B cell (primary cell): Measurements from ENCODE around the gene ENOX1. TPM values are rescaled to one million over a fixed set of nuclear protein-coding genes. Genes with fewer than 3 reads are reported as not detected.

ENCODE experiments used
- ATAC-seq: fragments of 200-7000 bp; cut with Tn5 transposase; one replicate; pipeline ENCODE4 v1.10.0; 2021; ENCODE audit warnings: low read depth, mild to moderate bottlenecking, moderate number of reproducible peaks, moderate library complexity
- CTCF ChIA-PET: fragments of 350-600 bp; sonication (Branson Sonifier 250); formaldehyde crosslinking; loops from one replicate; lab custom pipeline; 2021; ENCODE audit warnings: antibody characterized with exemption, inconsistent platforms; lab: Charles Lee
- POLR2A ChIA-PET: fragments of 350-600 bp; sonication (Branson Sonifier 250); formaldehyde crosslinking; loops from one replicate; lab custom pipeline; 2021; ENCODE audit warnings: antibody characterized with exemption; lab: Charles Lee
- DNase-seq: peaks from one replicate; pipeline ENCODE4 v3.0.0; 2013
- H2AFZ ChIP-seq: 2 replicates; pipeline ENCODE4 v1.6.1; 2012; ENCODE audit warnings: mild to moderate bottlenecking, low read depth, low read length; ENCODE audit not compliant: insufficient read depth, poor library complexity, severe bottlenecking
- H3K27ac ChIP-seq, 2 donors: 1 replicate in 1 of 2; 2 replicates in 1 of 2; pipeline ENCODE4 v1.5.1; 2012 to 2013; ENCODE audit warnings: low read length in 2 of 2, mild to moderate bottlenecking in 2 of 2, moderate library complexity in 1 of 2
- H3K27me3 ChIP-seq, 4 experiments: fragments of 200-600 bp in 1 of 4; sonication (generic) in 1 of 4; replicated peaks in 1 of 4; 1 replicate in 2 of 4; 2 replicates in 2 of 4; pipeline versions ENCODE4 v1.6.1 to v1.7.0; 2013 to 2016; ENCODE audit warnings: low read length in 3 of 4, mild to moderate bottlenecking in 2 of 4, mixed read lengths in 1 of 4, moderate library complexity in 1 of 4; ENCODE audit not compliant: insufficient read depth in 4 of 4, control insufficient read depth in 3 of 4; ENCODE audit errors: control extremely low read depth in 1 of 4
- H3K36me3 ChIP-seq, 2 experiments: replicated peaks in 1 of 2; 1 replicate in 1 of 2; 2 replicates in 1 of 2; pipeline versions ENCODE4 v1.6.1 to v1.7.1; 2013; ENCODE audit warnings: low read length in 1 of 2; ENCODE audit not compliant: insufficient read depth in 2 of 2, control insufficient read depth in 1 of 2; ENCODE audit errors: control extremely low read depth in 1 of 2, extremely low read depth in 1 of 2
- H3K4me1 ChIP-seq, 2 donors: fragments of 200-600 bp in 1 of 2; sonication (generic) in 1 of 2; 1 replicate in 1 of 2; 2 replicates in 1 of 2; pipeline versions ENCODE4 v1.5.1 to v1.6.1; 2013 to 2017; ENCODE audit warnings: low read length in 2 of 2; ENCODE audit not compliant: control insufficient read depth in 2 of 2, insufficient read depth in 2 of 2
- H3K4me2 ChIP-seq: replicated peaks from 2 replicates; pipeline ENCODE3; 2012; ENCODE audit warnings: mild to moderate bottlenecking, low read depth, low read length; ENCODE audit not compliant: poor library complexity, severe bottlenecking
- H3K4me3 ChIP-seq, 5 experiments: fragments of 200-600 bp in 1 of 5; sonication (generic) in 1 of 5; 1 replicate in 3 of 5; 2 replicates in 2 of 5; pipeline versions ENCODE4 v1.5.1 to v1.7.0; 2011 to 2016; ENCODE audit warnings: low read length in 4 of 5, mild to moderate bottlenecking in 4 of 5, low read depth in 2 of 5, control low read depth in 1 of 5, moderate library complexity in 1 of 5; ENCODE audit not compliant: insufficient read depth in 1 of 5; ENCODE audit errors: control extremely low read depth in 1 of 5, extremely low read depth in 1 of 5
- H3K79me2 ChIP-seq: fragments of 200-600 bp; sonication (generic); one replicate; pipeline ENCODE4 v1.6.0; 2016; ENCODE audit warnings: low read length; ENCODE audit not compliant: control insufficient read depth, insufficient read depth
- H3K9ac ChIP-seq: fragments of 200-600 bp; sonication (generic); 2 replicates; pipeline ENCODE4 v1.6.1; 2017; ENCODE audit warnings: mild to moderate bottlenecking, low read length, moderate library complexity
- H3K9me3 ChIP-seq, 3 donors: one replicate each; pipeline versions ENCODE4 v1.6.1 to v1.7.1; 2013; ENCODE audit warnings: low read length in 2 of 3; ENCODE audit not compliant: control insufficient read depth in 2 of 3, insufficient read depth in 1 of 3; ENCODE audit errors: control extremely low read depth in 1 of 3
- H4K20me1 ChIP-seq: 2 replicates; pipeline ENCODE4 v1.6.0; 2012; ENCODE audit warnings: mild to moderate bottlenecking, low read length; ENCODE audit not compliant: insufficient read depth, control insufficient read depth, poor library complexity, severe bottlenecking
- H3K27ac Mint-ChIP-seq: one replicate; pipeline ENCODE4 v1.8.0; 2021; ENCODE audit warnings: mixed read lengths
- H3K27me3 Mint-ChIP-seq: one replicate; pipeline ENCODE4 v1.8.0; 2021; ENCODE audit warnings: mixed read lengths
- H3K4me1 Mint-ChIP-seq: one replicate; pipeline ENCODE4 v1.8.0; 2021; ENCODE audit warnings: mixed read lengths
- H3K4me3 Mint-ChIP-seq: one replicate; pipeline ENCODE4 v1.8.0; 2021; ENCODE audit warnings: mixed read lengths
- H3K9me3 Mint-ChIP-seq: one replicate; pipeline ENCODE4 v1.8.0; 2022; ENCODE audit warnings: mixed read lengths; ENCODE audit not compliant: insufficient read depth
- CTCF ChIP-seq: fragments of 200-600 bp; IDR thresholded peaks from one replicate; pipeline ENCODE4 v1.8.0; 2022; ENCODE audit warnings: antibody characterized with exemption, mild to moderate bottlenecking
- EZH2 ChIP-seq: IDR thresholded peaks from 2 replicates; pipeline ENCODE4 v1.6.1; 2012; ENCODE audit warnings: borderline replicate concordance, low read depth, mild to moderate bottlenecking, moderate library complexity, low read length; ENCODE audit not compliant: insufficient read depth, poor library complexity, severe bottlenecking
- WGBS: methylation state at CpG from one replicate; pipeline ENCODE4 v1.1.5; 2013; ENCODE audit warnings: missing lambda C conversion rate; ENCODE audit not compliant: insufficient coverage; 5-methylcytosine and 5-hydroxymethylcytosine counted together
- intact Hi-C: fragments of 100-400 bp; cut with micrococcal nuclease; formaldehyde crosslinking; loops from one replicate; pipeline ENCODE4 v1.10.0; 2022
- polyA plus RNA-seq: library from polyadenylated mRNA; depleted of rRNA; stranded (reverse); fragments of >200 nt; gene quantifications from 2 replicates; pipeline ENCODE4 v1.2.3, GENCODE V29; 2012
- total RNA-seq, 2 donors: library from RNA; stranded (reverse); fragments of 120-200 nt in 1 of 2; gene quantifications; 1 replicate in 1 of 2; 2 replicates in 1 of 2; pipeline versions ENCODE4 v1.2.3 to v1.2.4, GENCODE V29; 2013 to 2022

The ENOX1 gene
- total and polyA plus RNA-seq, 2 donors (not counting 1 experiment from before 2014, with no cell fraction given) = not detected

DNA sequence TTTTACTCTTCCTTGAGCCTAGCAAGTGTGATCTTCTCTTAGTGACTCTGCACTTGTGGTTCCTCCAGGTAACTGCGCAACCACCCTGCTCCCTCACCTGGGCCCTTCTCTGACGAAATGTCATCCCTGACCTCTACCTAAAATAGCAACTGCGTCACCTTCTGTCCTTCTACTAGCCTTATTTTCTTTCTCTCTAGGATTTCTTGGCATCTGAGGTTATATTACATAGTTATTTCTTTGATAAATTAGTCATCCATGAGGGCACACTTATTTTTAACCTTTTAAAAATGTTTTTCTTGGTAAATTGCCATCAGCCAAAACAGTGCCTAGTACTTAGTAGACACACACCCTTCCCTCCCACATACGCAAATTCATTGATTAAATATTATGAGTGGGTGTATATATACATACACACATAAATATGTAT, 355.5 kb downstream of the ENOX1 start:
- no peak for TF ChIP-seq CTCF
- POLR2A ChIA-PET = no interaction called here
- Histone ChIP-seq H4K20me1 (no peaks in the 10 kb centered on the region), H3K36me3 (no peaks in the 10 kb centered on the region), H3K79me2 (no peaks in the 10 kb centered on the region), H3K27me3 (no peaks in the 10 kb centered on the region), H3K4me3 (no peak overlapping the region), H3K4me1 (no peaks in the 10 kb centered on the region), H3K4me2 (no peak overlapping the region), H3K27ac (no peak overlapping the region), H2AFZ (no peak overlapping the region), H3K9me3 (no peaks in the 10 kb centered on the region), H3K9ac (no peak overlapping the region)
- no peak for ATAC-seq
- intact Hi-C loops = no loop called here
- H3K27me3 Mint-ChIP-seq = no peaks in the 10 kb centered on the region
- H3K4me1 Mint-ChIP-seq = no peaks in the 10 kb centered on the region
- CTCF ChIA-PET = interaction anchor here (0.8 kb wide), 1 partner anchor 16 kb away, joined by 3 read pairs; no protein-coding TSS in a partner anchor
- H3K4me3 Mint-ChIP-seq = no peak overlapping the region
- 78% methylated on average over 1 of the region's 4 CpGs for WGBS
- no peak overlapping the region for H3K27ac Mint-ChIP-seq
- no peak for DNase-seq
- no peaks in the 10 kb centered on the region for H3K9me3 Mint-ChIP-seq

DNA sequence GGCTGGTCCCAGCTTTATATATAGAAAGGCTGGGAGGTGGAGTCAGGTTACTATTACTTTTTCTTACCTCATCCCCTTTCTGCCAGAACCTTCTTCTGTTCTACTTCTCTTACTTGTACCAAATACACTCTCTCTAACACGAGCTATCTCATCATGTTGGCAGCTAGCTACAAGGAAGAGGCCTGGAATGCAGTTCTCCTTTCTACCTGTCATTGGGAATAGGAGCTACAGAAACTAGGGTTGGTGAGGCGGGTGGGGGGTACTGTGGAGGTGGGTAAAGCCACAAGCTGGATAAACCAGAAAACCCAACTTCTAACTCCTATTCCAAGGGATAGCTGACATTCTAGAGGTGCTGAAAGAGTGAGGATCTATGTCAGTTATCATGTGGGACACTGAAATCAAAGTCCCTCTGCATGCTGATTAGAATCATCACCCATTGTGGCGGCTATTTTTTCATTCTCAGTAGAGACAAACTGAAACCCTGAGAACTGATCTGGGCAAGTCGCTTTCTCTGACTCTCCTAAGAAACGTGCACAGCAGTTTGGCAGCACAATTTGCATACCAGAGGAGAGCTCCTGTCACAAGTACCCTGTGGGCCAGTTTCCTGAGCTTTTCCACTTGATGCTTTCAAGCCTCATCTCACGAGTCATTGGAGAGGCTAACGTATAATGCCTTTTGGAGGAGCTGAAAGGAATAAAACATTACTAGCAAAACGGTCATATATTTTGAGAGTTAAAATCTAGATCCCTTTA, 358.1 kb downstream of the ENOX1 start:
- no peaks in the 10 kb centered on the region for H3K9me3 ChIP-seq
- DNase-seq (no peak), ATAC-seq (no peak)
- no peaks in the 10 kb centered on the region for H4K20me1 ChIP-seq
- H3K27me3 Mint-ChIP-seq = no peaks in the 10 kb centered on the region
- WGBS = 84% methylated on average over 4 of the region's 8 CpGs
- no peaks in the 10 kb centered on the region for H3K4me1 Mint-ChIP-seq
- no peaks in the 10 kb centered on the region for H3K27me3 ChIP-seq
- H3K9me3 Mint-ChIP-seq = no peaks in the 10 kb centered on the region
- intact Hi-C loops = no loop called here
- H3K27ac Mint-ChIP-seq = no peak overlapping the region
- no peak overlapping the region for H3K4me3 ChIP-seq
- H2AFZ ChIP-seq = no peak overlapping the region
- CTCF ChIA-PET = no interaction called here
- no peaks in the 10 kb centered on the region for H3K79me2 ChIP-seq
- no peak overlapping the region for H3K9ac ChIP-seq
- POLR2A ChIA-PET = no interaction called here
- no peaks in the 10 kb centered on the region for H3K4me1 ChIP-seq
- no peak overlapping the region for H3K27ac ChIP-seq
- no peak overlapping the region for H3K4me2 ChIP-seq
- TF ChIP-seq CTCF (no peak), EZH2 (no peak)
- H3K36me3 ChIP-seq = no peaks in the 10 kb centered on the region
- H3K4me3 Mint-ChIP-seq = no peak overlapping the region
